Mammary epithelial cell (primary cell): ENCODE data around the gene FERMT3.

ENCODE experiments used
- EZH2 ChIP-seq: IDR thresholded peaks from 2 replicates; pipeline ENCODE4 v1.6.1; 2012; ENCODE audit warnings: low read length, inconsistent platforms, borderline replicate concordance
- TF ChIP-seq, protein P1 (sequence below), 2 donors: IDR thresholded peaks in 1 of 2; conservative IDR thresholded peaks in 1 of 2; 2 replicates each; pipeline ENCODE4 v1.5.1; 2011 to 2012; ENCODE audit warnings: inconsistent platforms in 2 of 2, low read length in 2 of 2, mild to moderate bottlenecking in 2 of 2, control low read depth in 1 of 2, low read depth in 1 of 2; ENCODE audit not compliant: insufficient read depth in 1 of 2; ENCODE audit errors: extremely low read depth in 1 of 2

DNA sequence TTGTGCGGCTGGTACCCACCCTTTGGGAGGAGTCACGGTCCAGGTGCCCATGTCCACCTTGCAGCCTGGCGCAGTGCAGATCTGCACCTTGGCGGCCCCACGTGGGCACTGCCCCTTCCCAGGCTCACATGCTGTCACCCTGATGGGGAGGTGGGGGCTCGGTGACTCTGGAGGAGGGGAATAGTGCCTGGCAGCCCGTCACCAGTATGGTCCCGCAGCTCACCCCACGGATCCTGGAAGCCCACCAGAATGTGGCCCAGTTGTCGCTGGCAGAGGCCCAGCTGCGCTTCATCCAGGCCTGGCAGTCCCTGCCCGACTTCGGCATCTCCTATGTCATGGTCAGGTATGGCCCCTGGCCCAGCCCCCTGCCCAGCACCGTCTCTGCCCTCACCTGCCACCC is 14.3 kb downstream of the FERMT3 start:
- TF ChIP-seq EZH2: no peak
- TF ChIP-seq, protein P1, sequence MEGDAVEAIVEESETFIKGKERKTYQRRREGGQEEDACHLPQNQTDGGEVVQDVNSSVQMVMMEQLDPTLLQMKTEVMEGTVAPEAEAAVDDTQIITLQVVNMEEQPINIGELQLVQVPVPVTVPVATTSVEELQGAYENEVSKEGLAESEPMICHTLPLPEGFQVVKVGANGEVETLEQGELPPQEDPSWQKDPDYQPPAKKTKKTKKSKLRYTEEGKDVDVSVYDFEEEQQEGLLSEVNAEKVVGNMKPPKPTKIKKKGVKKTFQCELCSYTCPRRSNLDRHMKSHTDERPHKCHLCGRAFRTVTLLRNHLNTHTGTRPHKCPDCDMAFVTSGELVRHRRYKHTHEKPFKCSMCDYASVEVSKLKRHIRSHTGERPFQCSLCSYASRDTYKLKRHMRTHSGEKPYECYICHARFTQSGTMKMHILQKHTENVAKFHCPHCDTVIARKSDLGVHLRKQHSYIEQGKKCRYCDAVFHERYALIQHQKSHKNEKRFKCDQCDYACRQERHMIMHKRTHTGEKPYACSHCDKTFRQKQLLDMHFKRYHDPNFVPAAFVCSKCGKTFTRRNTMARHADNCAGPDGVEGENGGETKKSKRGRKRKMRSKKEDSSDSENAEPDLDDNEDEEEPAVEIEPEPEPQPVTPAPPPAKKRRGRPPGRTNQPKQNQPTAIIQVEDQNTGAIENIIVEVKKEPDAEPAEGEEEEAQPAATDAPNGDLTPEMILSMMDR (conservative IDR thresholded peaks at IDR 0.05 in 1 of 2, IDR thresholded peaks at IDR 0.05 in 1 of 2; ENCODE audit: extremely low read depth in 1 of 2, insufficient read depth in 1 of 2, low read depth in 1 of 2, low read length in 2 of 2): no peak
